Skeletal muscle satellite cell (primary cell): ENCODE data around the gene IFI30.

Experiments
- H3K27me3 ChIP-seq: 2 replicates; pipeline ENCODE4 v1.7.0; 2013; ENCODE audit warnings: low read length; ENCODE audit not compliant: control insufficient read depth, insufficient read depth
- H3K36me3 ChIP-seq: 2 replicates; pipeline ENCODE4 v1.7.0; 2013; ENCODE audit warnings: mild to moderate bottlenecking, control low read depth, low read length; ENCODE audit not compliant: insufficient read depth
- H3K4me1 ChIP-seq: 2 replicates; pipeline ENCODE4 v1.7.0; 2013; ENCODE audit warnings: low read length; ENCODE audit not compliant: control insufficient read depth, insufficient read depth
- H3K4me2 ChIP-seq: 2 replicates; pipeline ENCODE4 v1.7.0; 2013; ENCODE audit warnings: mild to moderate bottlenecking, low read length
- H3K4me3 ChIP-seq: 2 replicates; pipeline ENCODE4 v1.7.0; 2013; ENCODE audit warnings: low read length
- H3K9ac ChIP-seq: 2 replicates; pipeline ENCODE4 v1.7.0; 2013; ENCODE audit warnings: mild to moderate bottlenecking, low read depth, low read length, moderate library complexity
- H3K9me3 ChIP-seq: replicated peaks from 2 replicates; pipeline ENCODE4 v1.7.0; 2013; ENCODE audit warnings: mild to moderate bottlenecking, control low read depth, low read length

The IFI30 gene

DNA sequence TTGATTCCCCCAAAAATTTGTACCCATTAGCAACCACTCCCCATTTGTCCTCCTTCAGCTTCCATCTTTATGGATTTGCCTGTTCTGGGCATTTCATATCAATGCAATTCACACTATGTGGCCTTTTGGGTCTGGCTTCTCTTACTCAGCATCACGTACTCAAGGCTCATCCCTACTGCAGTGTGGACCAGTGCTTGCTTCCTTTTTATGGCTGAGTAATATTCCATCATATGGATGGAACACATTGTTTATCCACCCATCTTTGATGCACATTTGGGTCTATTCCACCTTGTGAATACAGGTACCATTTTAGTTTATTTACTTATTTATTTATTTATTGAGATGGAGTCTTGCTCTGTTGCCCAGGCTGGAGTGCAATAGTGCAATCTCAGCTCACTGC, 33.1 kb upstream of the IFI30 start:
- Histone ChIP-seq H3K4me1 (no peaks in the 10 kb centered on the region), H3K36me3 (peaks cover 32% of the 10 kb centered on the region), H3K4me2 (no peak overlapping the region), H3K9ac (no peak overlapping the region), H3K9me3 (no peaks in the 10 kb centered on the region), H3K27me3 (no peaks in the 10 kb centered on the region), H3K4me3 (no peak overlapping the region)

DNA sequence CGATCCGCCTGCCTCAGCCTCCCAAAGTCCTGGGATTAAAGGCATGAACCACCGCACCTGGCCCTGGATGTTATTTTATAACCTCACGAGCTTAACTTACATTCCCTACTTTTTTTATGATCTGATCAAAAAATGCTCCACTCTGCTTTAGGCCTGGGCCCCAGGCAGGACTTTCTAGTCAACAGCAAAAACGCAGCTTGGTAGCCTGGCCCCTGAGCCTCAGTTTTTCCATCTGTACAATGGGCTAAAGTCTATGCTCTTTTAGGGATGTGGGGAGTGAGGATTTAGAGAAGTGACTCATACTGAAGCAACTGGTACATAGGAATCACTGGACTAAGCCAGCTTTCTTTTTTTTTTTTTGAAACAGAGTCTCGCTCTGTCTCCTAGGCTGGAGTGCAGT, 32.6 kb upstream of the IFI30 start:
- no peaks in the 10 kb centered on the region for H3K9me3 ChIP-seq
- H3K36me3 ChIP-seq: peaks cover 35% of the 10 kb centered on the region
- no peaks in the 10 kb centered on the region for H3K27me3 ChIP-seq
- no peak overlapping the region for H3K9ac ChIP-seq
- no peaks in the 10 kb centered on the region for H3K4me1 ChIP-seq
- no peak overlapping the region for H3K4me3 ChIP-seq
- no peak overlapping the region for H3K4me2 ChIP-seq

DNA sequence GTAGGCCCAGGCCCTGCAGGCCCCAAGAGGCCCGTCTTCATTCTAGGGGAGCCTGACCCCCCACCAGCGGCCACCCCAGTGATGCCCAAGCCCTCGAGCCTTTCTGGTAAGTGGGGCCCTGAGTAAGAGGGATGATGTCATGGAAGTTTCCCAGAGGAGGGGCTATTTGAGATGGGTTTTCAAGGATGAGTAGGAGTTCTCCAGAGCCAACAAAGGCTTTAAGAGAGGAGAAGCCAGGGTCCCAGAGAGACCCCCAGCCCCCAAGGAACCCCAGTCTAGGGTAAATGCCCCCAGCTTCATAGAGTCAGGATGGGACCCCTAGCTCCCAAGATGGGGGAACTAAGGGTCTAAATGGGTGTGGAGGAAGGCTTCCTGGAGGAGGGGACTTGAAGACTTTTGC, 29.7 kb upstream of the IFI30 start:
- Histone ChIP-seq H3K4me1 (no peaks in the 10 kb centered on the region), H3K9me3 (no peaks in the 10 kb centered on the region), H3K4me2 (no peak overlapping the region), H3K27me3 (no peaks in the 10 kb centered on the region), H3K4me3 (no peak overlapping the region), H3K9ac (no peak overlapping the region), H3K36me3 (peaks cover 37% of the 10 kb centered on the region)

- no peak overlapping the region for H3K4me2 ChIP-seq
- H3K4me1 ChIP-seq: no peaks in the 10 kb centered on the region
- H3K4me3 ChIP-seq: no peak overlapping the region
- no peaks in the 10 kb centered on the region for H3K9me3 ChIP-seq
- H3K27me3 ChIP-seq: no peaks in the 10 kb centered on the region
- peaks cover 37% of the 10 kb centered on the region for H3K36me3 ChIP-seq
- no peak overlapping the region for H3K9ac ChIP-seq
Observed at GRCh38 chr19:18144361-18144760, 29.3 kb upstream of the IFI30 start.

- H3K4me3 ChIP-seq: no peak overlapping the region
- H3K4me1 ChIP-seq: no peaks in the 10 kb centered on the region
- H3K36me3 ChIP-seq: peaks cover 37% of the 10 kb centered on the region
- H3K4me2 ChIP-seq: no peak overlapping the region
- no peak overlapping the region for H3K9ac ChIP-seq
- H3K27me3 ChIP-seq: no peaks in the 10 kb centered on the region
- no peaks in the 10 kb centered on the region for H3K9me3 ChIP-seq
Observed at GRCh38 chr19:18144906-18145305, 28.7 kb upstream of the IFI30 start.

- Histone ChIP-seq H3K27me3 (no peaks in the 10 kb centered on the region), H3K9ac (no peak overlapping the region), H3K4me3 (no peak overlapping the region), H3K4me1 (no peaks in the 10 kb centered on the region), H3K9me3 (no peaks in the 10 kb centered on the region), H3K36me3 (peaks cover 34% of the 10 kb centered on the region), H3K4me2 (no peak overlapping the region)
Observed at GRCh38 chr19:18145391-18145999, 28.1 kb upstream of the IFI30 start.

DNA sequence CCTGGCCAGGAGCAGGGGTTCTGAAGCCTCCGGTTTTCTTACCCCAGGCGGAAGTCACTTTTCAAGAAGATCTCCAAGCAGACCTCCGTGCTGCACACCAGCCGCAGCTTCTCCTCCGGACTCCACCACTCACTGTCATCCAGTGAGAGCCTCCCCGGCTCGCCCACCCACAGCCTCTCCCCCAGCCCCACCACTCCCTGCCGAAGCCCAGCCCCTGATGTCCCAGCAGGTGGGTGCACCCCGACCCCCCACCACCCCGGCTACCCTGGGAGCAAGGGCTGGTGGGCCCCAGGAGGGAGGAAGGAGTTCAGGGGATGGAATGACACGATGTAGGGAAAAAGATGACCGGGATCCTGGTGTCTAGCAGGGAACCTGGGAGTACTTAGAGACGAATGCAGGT, 26.2 kb upstream of the IFI30 start:
- H3K9me3 ChIP-seq: no peaks in the 10 kb centered on the region
- H3K9ac ChIP-seq: no peak overlapping the region
- peaks cover 9% of the 10 kb centered on the region for H3K4me1 ChIP-seq
- H3K27me3 ChIP-seq: no peaks in the 10 kb centered on the region
- H3K4me3 ChIP-seq: no peak overlapping the region
- no peak overlapping the region for H3K4me2 ChIP-seq
- H3K36me3 ChIP-seq: peaks cover 28% of the 10 kb centered on the region

GRCh38 chr19:18149596-18149975, 24.0 kb upstream of the IFI30 start:
- Histone ChIP-seq H3K4me3 (no peak overlapping the region), H3K9ac (no peak overlapping the region), H3K4me2 (peak overlapping the region; percentile 28), H3K27me3 (no peaks in the 10 kb centered on the region), H3K36me3 (peaks cover 16% of the 10 kb centered on the region), H3K4me1 (peaks cover 18% of the 10 kb centered on the region), H3K9me3 (no peaks in the 10 kb centered on the region)

DNA sequence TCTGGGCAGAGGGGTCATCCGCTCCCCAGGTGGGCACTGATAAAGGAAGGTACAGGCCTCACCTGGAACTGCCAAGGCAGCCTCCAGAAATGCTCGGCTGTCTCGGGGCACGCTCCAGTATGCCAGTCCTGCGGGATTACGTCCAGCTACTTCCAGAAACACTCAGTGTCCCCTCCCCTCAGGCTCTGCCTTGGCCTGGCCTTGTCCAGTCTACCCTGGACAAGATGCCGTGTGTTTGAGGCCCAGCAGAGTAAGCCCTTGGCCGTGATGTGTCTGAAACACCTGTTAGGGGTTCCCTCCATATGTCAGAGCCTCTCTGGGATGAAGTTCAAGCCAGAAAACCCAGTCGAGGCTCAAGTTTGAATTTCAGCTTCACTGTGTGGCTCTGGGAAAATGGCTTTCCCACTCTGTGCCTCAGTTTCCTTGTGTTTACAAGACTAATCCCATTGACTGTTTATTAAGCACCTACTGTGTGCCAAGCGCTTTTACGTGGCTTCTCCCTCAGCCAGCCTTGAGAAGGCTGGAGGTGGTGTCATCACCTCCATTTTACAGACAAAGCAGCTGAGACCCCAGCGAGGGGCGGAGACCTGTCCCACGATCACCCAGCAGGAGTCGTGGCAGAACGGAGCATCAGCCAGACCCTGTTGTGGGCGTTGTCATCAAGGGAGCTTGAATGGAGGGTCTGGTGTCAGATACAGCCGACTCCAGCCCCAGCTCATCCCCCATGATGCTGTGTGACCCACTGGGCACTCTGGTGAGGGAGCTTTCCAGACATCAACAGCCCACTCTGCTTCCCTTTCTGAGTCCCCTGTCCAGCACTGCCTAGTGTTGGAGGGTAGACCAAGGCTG, 22.6 kb upstream of the IFI30 start:
- no peak overlapping the region for H3K4me3 ChIP-seq
- H3K27me3 ChIP-seq: no peaks in the 10 kb centered on the region
- peak overlapping the region; percentile 88 for H3K9ac ChIP-seq
- H3K4me1 ChIP-seq: peaks cover 19% of the 10 kb centered on the region
- peak overlapping the region; percentile 85 for H3K4me2 ChIP-seq
- H3K36me3 ChIP-seq: peaks cover 12% of the 10 kb centered on the region
- no peaks in the 10 kb centered on the region for H3K9me3 ChIP-seq

DNA sequence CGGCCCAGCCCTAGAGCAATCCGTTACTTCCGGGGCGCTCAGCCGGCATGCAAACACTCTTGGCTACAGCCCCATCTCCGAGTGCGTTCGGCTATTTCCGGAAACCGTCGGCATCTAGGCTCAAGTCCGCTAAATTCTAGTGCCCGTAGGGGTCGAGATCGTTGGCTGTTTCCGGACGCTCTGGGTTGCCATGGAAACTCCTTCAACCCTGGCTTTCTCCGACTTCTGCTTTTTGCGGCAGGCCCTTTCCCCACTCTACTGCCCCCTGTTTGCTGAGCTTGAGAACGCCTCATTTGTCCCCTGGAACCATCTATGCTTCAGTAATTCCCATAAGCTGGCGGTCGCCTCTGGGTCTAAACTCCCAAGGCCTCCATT, 21.2 kb upstream of the IFI30 start:
- Histone ChIP-seq H3K27me3 (no peaks in the 10 kb centered on the region), H3K4me1 (peaks cover 33% of the 10 kb centered on the region), H3K9me3 (no peaks in the 10 kb centered on the region)

GRCh38 chr19:18152817-18153555, 20.6 kb upstream of the IFI30 start, which contains the start of gene PIK3R2:
TSS of gene PIK3R2 (plus strand) at chr19:18153163. CDS start at chr19:18155880, 2,717 bp downstream.
- Histone ChIP-seq H3K27me3 (no peaks in the 10 kb centered on the region), H3K9me3 (no peaks in the 10 kb centered on the region), H3K4me3 (peak within 1 kb of the TSS; percentile 89), H3K36me3 (peaks cover 20% of the 10 kb centered on the region), H3K9ac (peak within 1 kb of the TSS; percentile 88), H3K4me1 (peaks cover 38% of the 10 kb centered on the region), H3K4me2 (peak within 1 kb of the TSS; percentile 95)

More for the DNA sequence above, 21.2 kb upstream of the IFI30 start:
- H3K9ac ChIP-seq: peak overlapping the region; percentile 88
- H3K36me3 ChIP-seq: peaks cover 18% of the 10 kb centered on the region
- peak overlapping the region; percentile 85 for H3K4me2 ChIP-seq
- H3K4me3 ChIP-seq: peak overlapping the region; percentile 67
